ENCODE measurements around the gene BUD13.

GRCh38 chr11:116788534-116788933 lies 15.7 kb upstream of the BUD13 start:
- TF ChIP-seq EZH2 (IDR thresholded peaks at IDR 0.05; ENCODE audit: insufficient read depth, poor library complexity, severe bottlenecking), result no peak
- TF ChIP-seq EZH2phosphoT487 (IDR thresholded peaks at IDR 0.05; ENCODE audit: insufficient read depth, low read depth), result no peak
